ENCODE measurements around the gene CELF4. TPM values are rescaled to one million over a fixed set of nuclear protein-coding genes. Genes with fewer than 3 reads are reported as not detected.

The CELF4 gene
- polyA plus RNA-seq, 4 donors, result 3.2 to 7.8 (median 3.8) TPM; not detected in 1

GRCh38 chr18:37389684-37390368 lies 175.8 kb downstream of the CELF4 start:
- peaks cover 0 to 13% of the 10 kb centered on the region in 2 donors for H3K9me3 ChIP-seq (ENCODE audit: control insufficient read depth in 2 of 2, insufficient read depth in 1 of 2, low read depth in 1 of 2, low read length in 1 of 2)
- no peak for DNase-seq
- peaks cover 4 to 20% (median 6%) of the 10 kb centered on the region in 3 donors for H3K27me3 ChIP-seq (ENCODE audit: control insufficient read depth in 3 of 3, insufficient read depth in 3 of 3, low read length in 3 of 3)
- H3K36me3 ChIP-seq (ENCODE audit: control insufficient read depth in 3 of 3, insufficient read depth in 2 of 3, low read depth in 1 of 3, low read length in 3 of 3), result no peaks in the 10 kb centered on the region
- H3K4me1 ChIP-seq (ENCODE audit: control insufficient read depth in 3 of 3, insufficient read depth in 2 of 3, low read depth in 1 of 3, low read length in 2 of 3), result peaks cover 0 to 4% (median 0%) of the 10 kb centered on the region in 3 donors
- 89 to 92% (median 92%) methylated on average over 19 of the region's 19 CpGs for WGBS, 3 donors
- H3K27ac ChIP-seq (ENCODE audit: low read depth in 1 of 3, low read length in 2 of 3), result no peak overlapping the region
- FAIRE-seq, result no peak
- no peak overlapping the region for H3K4me3 ChIP-seq (ENCODE audit: low read depth in 1 of 3, low read length in 3 of 3)

- Histone ChIP-seq H3K27ac (ENCODE audit: low read depth in 1 of 3, low read length in 2 of 3) (no peak overlapping the region), H3K4me1 (ENCODE audit: control insufficient read depth in 3 of 3, insufficient read depth in 2 of 3, low read depth in 1 of 3, low read length in 2 of 3) (no peaks in the 10 kb centered on the region), H3K36me3 (ENCODE audit: control insufficient read depth in 3 of 3, insufficient read depth in 2 of 3, low read depth in 1 of 3, low read length in 3 of 3) (no peaks in the 10 kb centered on the region), H3K27me3 (ENCODE audit: control insufficient read depth in 3 of 3, insufficient read depth in 3 of 3, low read length in 3 of 3) (peaks cover 2 to 13% (median 4%) of the 10 kb centered on the region in 3 donors), H3K9me3 (ENCODE audit: control insufficient read depth in 2 of 2, insufficient read depth in 1 of 2, low read depth in 1 of 2, low read length in 1 of 2) (peaks cover 0 to 13% of the 10 kb centered on the region in 2 donors), H3K4me3 (ENCODE audit: low read depth in 1 of 3, low read length in 3 of 3) (no peak overlapping the region)
- FAIRE-seq (no peak), DNase-seq (no peak)
- WGBS, 3 donors, result 34 to 56% (median 49%) methylated on average over 5 of the region's 5 CpGs
Measured at GRCh38 chr18:37389041-37389440, 176.6 kb downstream of the CELF4 start.

- Histone ChIP-seq H3K27ac (ENCODE audit: low read depth in 1 of 3, low read length in 2 of 3) (no peak overlapping the region), H3K36me3 (ENCODE audit: control insufficient read depth in 3 of 3, insufficient read depth in 2 of 3, low read depth in 1 of 3, low read length in 3 of 3) (no peaks in the 10 kb centered on the region), H3K4me3 (ENCODE audit: low read depth in 1 of 3, low read length in 3 of 3) (no peak overlapping the region), H3K9me3 (ENCODE audit: control insufficient read depth in 2 of 2, insufficient read depth in 1 of 2, low read depth in 1 of 2, low read length in 1 of 2) (peaks cover 0 to 13% of the 10 kb centered on the region in 2 donors), H3K4me1 (ENCODE audit: control insufficient read depth in 3 of 3, insufficient read depth in 2 of 3, low read depth in 1 of 3, low read length in 2 of 3) (no peaks in the 10 kb centered on the region), H3K27me3 (ENCODE audit: control insufficient read depth in 3 of 3, insufficient read depth in 3 of 3, low read length in 3 of 3) (peaks cover 0 to 9% (median 4%) of the 10 kb centered on the region in 3 donors)
- 48 to 59% (median 57%) methylated on average over 5 of the region's 5 CpGs for WGBS, 3 donors
- FAIRE-seq (no peak), DNase-seq (no peak)
Measured at GRCh38 chr18:37388413-37388812, 177.2 kb downstream of the CELF4 start.

GRCh38 chr18:37385846-37386778 lies 179.5 kb downstream of the CELF4 start:
- Histone ChIP-seq H3K4me3 (ENCODE audit: low read depth in 1 of 3, low read length in 3 of 3) (no peak overlapping the region), H3K9me3 (ENCODE audit: control insufficient read depth in 2 of 2, insufficient read depth in 1 of 2, low read depth in 1 of 2, low read length in 1 of 2) (peaks cover 0 to 13% of the 10 kb centered on the region in 2 donors), H3K27ac (ENCODE audit: low read depth in 1 of 3, low read length in 2 of 3) (no peak overlapping the region), H3K27me3 (ENCODE audit: control insufficient read depth in 3 of 3, insufficient read depth in 3 of 3, low read length in 3 of 3) (peaks cover 0 to 2% (median 0%) of the 10 kb centered on the region in 3 donors), H3K4me1 (ENCODE audit: control insufficient read depth in 3 of 3, insufficient read depth in 2 of 3, low read depth in 1 of 3, low read length in 2 of 3) (no peaks in the 10 kb centered on the region), H3K36me3 (ENCODE audit: control insufficient read depth in 3 of 3, insufficient read depth in 2 of 3, low read depth in 1 of 3, low read length in 3 of 3) (no peaks in the 10 kb centered on the region)
- FAIRE-seq, result peak; percentile 39
- WGBS, 3 donors, result 78 to 81% (median 81%) methylated on average over 9 of the region's 9 CpGs
- peak; percentile 28 to 35 for DNase-seq

GRCh38 chr18:37383846-37384595 lies 181.6 kb downstream of the CELF4 start:
- DNase-seq, result no peak
- Histone ChIP-seq H3K9me3 (ENCODE audit: control insufficient read depth in 2 of 2, insufficient read depth in 1 of 2, low read depth in 1 of 2, low read length in 1 of 2) (peaks cover 0 to under 1% of the 10 kb centered on the region in 2 donors), H3K27ac (ENCODE audit: low read depth in 1 of 3, low read length in 2 of 3) (no peak overlapping the region), H3K4me3 (ENCODE audit: low read depth in 1 of 3, low read length in 3 of 3) (no peak overlapping the region), H3K4me1 (ENCODE audit: control insufficient read depth in 3 of 3, insufficient read depth in 2 of 3, low read depth in 1 of 3, low read length in 2 of 3) (no peaks in the 10 kb centered on the region), H3K36me3 (ENCODE audit: control insufficient read depth in 3 of 3, insufficient read depth in 2 of 3, low read depth in 1 of 3, low read length in 3 of 3) (no peaks in the 10 kb centered on the region), H3K27me3 (ENCODE audit: control insufficient read depth in 3 of 3, insufficient read depth in 3 of 3, low read length in 3 of 3) (peaks cover 0 to 2% (median 0%) of the 10 kb centered on the region in 3 donors)
- FAIRE-seq, result no peak
- WGBS, 3 donors, result 47 to 60% (median 51%) methylated on average over 17 of the region's 17 CpGs

GRCh38 chr18:37383036-37383785 lies 182.4 kb downstream of the CELF4 start:
- Histone ChIP-seq H3K9me3 (ENCODE audit: control insufficient read depth in 2 of 2, insufficient read depth in 1 of 2, low read depth in 1 of 2, low read length in 1 of 2) (no peaks in the 10 kb centered on the region), H3K27ac (ENCODE audit: low read depth in 1 of 3, low read length in 2 of 3) (no peak overlapping the region), H3K36me3 (ENCODE audit: control insufficient read depth in 3 of 3, insufficient read depth in 2 of 3, low read depth in 1 of 3, low read length in 3 of 3) (no peaks in the 10 kb centered on the region), H3K27me3 (ENCODE audit: control insufficient read depth in 3 of 3, insufficient read depth in 3 of 3, low read length in 3 of 3) (peaks cover 0 to 2% (median 0%) of the 10 kb centered on the region in 3 donors), H3K4me3 (ENCODE audit: low read depth in 1 of 3, low read length in 3 of 3) (no peak overlapping the region), H3K4me1 (ENCODE audit: control insufficient read depth in 3 of 3, insufficient read depth in 2 of 3, low read depth in 1 of 3, low read length in 2 of 3) (no peaks in the 10 kb centered on the region)
- FAIRE-seq, result no peak
- WGBS, 3 donors, result 40 to 45% (median 44%) methylated on average over 8 of the region's 8 CpGs
- DNase-seq, result no peak

- Histone ChIP-seq H3K4me3 (ENCODE audit: low read depth in 1 of 3, low read length in 3 of 3) (no peak overlapping the region), H3K9me3 (ENCODE audit: control insufficient read depth in 2 of 2, insufficient read depth in 1 of 2, low read depth in 1 of 2, low read length in 1 of 2) (no peaks in the 10 kb centered on the region), H3K36me3 (ENCODE audit: control insufficient read depth in 3 of 3, insufficient read depth in 2 of 3, low read depth in 1 of 3, low read length in 3 of 3) (no peaks in the 10 kb centered on the region), H3K4me1 (ENCODE audit: control insufficient read depth in 3 of 3, insufficient read depth in 2 of 3, low read depth in 1 of 3, low read length in 2 of 3) (no peaks in the 10 kb centered on the region), H3K27ac (ENCODE audit: low read depth in 1 of 3, low read length in 2 of 3) (no peak overlapping the region), H3K27me3 (ENCODE audit: control insufficient read depth in 3 of 3, insufficient read depth in 3 of 3, low read length in 3 of 3) (peaks cover 0 to 3% (median 2%) of the 10 kb centered on the region in 3 donors)
- FAIRE-seq, result no peak
- DNase-seq, result no peak
- 58 to 78% (median 58%) methylated on average over 2 of the region's 2 CpGs for WGBS, 3 donors
Measured at GRCh38 chr18:37381554-37381953, 184.0 kb downstream of the CELF4 start.
